Breast epithelium (tissue), 3 donors: Measurements from ENCODE around the gene AP5Z1.

ENCODE experiments used
- CTCF ChIP-seq, 3 donors: fragments of 450-650 bp; IDR thresholded peaks; one replicate each; pipeline ENCODE4 v1.5.1; 2016 to 2017; ENCODE audit warnings: antibody characterized with exemption in 3 of 3, mild to moderate bottlenecking in 3 of 3, moderate library complexity in 3 of 3
- POLR2A ChIP-seq: fragments of 450-650 bp; IDR thresholded peaks from one replicate; pipeline ENCODE4 v1.6.1; 2016; ENCODE audit warnings: antibody characterized with exemption, mild to moderate bottlenecking, moderate library complexity
- POLR2AphosphoS5 ChIP-seq, 3 donors: sonication (generic); formaldehyde crosslinking; IDR thresholded peaks; one replicate each; pipeline ENCODE4 v1.6.1; 2017; ENCODE audit warnings: antibody characterized with exemption in 3 of 3

GRCh38 chr7:4729266-4729665 lies 46.2 kb upstream of the AP5Z1 start:
- TF ChIP-seq CTCF (IDR thresholded peaks at IDR 0.05) (no peak), POLR2A (no peak), POLR2AphosphoS5 (IDR thresholded peaks at IDR 0.05) (no peak)
